NCI-H524 treated with DMSO at 0.1 percent for 48 hours (cell line): ENCODE measurements around the gene COMMD10.

Experiments used
- DNase-seq: peaks from one replicate; lab custom pipeline; 2025; lab: John Stamatoyannopoulos, UW

Gene COMMD10

GRCh38 chr5:116292321-116292720, 207.5 kb downstream of the COMMD10 start:
- DNase-seq, result no peak

- peak; percentile 28 for DNase-seq
Measured at GRCh38 chr5:116296335-116297072, 211.7 kb downstream of the COMMD10 start.

GRCh38 chr5:116297296-116297814, 212.5 kb downstream of the COMMD10 start:
- no peak for DNase-seq

- no peak for DNase-seq
Measured at GRCh38 chr5:116299746-116300640, 215.2 kb downstream of the COMMD10 start.

GRCh38 chr5:116301110-116301509, 216.3 kb downstream of the COMMD10 start:
- no peak for DNase-seq

- no peak for DNase-seq
Measured at GRCh38 chr5:116303340-116303739, 218.5 kb downstream of the COMMD10 start.

GRCh38 chr5:116303810-116304209, 219.0 kb downstream of the COMMD10 start:
- DNase-seq, result no peak

- DNase-seq, result no peak
Measured at GRCh38 chr5:116305899-116306298, 221.1 kb downstream of the COMMD10 start.

GRCh38 chr5:116306846-116307245, 222.0 kb downstream of the COMMD10 start:
- no peak for DNase-seq

- no peak for DNase-seq
Measured at GRCh38 chr5:116308391-116308790, 223.6 kb downstream of the COMMD10 start.

- no peak for DNase-seq
Measured at GRCh38 chr5:116313366-116313765, 228.5 kb downstream of the COMMD10 start.

GRCh38 chr5:116315531-116315930, 230.7 kb downstream of the COMMD10 start:
- DNase-seq, result no peak

- DNase-seq, result no peak
Measured at GRCh38 chr5:116318091-116318854, 233.4 kb downstream of the COMMD10 start.

- no peak for DNase-seq
Measured at GRCh38 chr5:116320486-116320885, 235.7 kb downstream of the COMMD10 start.

- DNase-seq, result no peak
Measured at GRCh38 chr5:116329503-116329902, 244.7 kb downstream of the COMMD10 start.

- DNase-seq, result no peak
Measured at GRCh38 chr5:116340799-116341198, 256.0 kb downstream of the COMMD10 start.
